NCI-H1417 (cell line): ENCODE measurements around the gene PRG2.

ENCODE experiments used
- DNase-seq, 3 experiments: peaks; one replicate each; lab custom pipeline; 2025; lab: John Stamatoyannopoulos, UW

PRG2 gene

GRCh38 chr11:57396744-57397143 is 6.3 kb upstream of the PRG2 start:
- DNase-seq = no peak

- DNase-seq = no peak
These were observed 5.6 kb upstream of the PRG2 start for GRCh38 chr11:57395905-57396623.

- DNase-seq = no peak
These were observed 3.9 kb upstream of the PRG2 start for GRCh38 chr11:57394203-57394965.

GRCh38 chr11:57392763-57393105 is 2.3 kb upstream of the PRG2 start:
- no peak for DNase-seq

GRCh38 chr11:57392066-57392762 is 1.8 kb upstream of the PRG2 start:
- DNase-seq = no peak

GRCh38 chr11:57391539-57391938 is 1.1 kb upstream of the PRG2 start:
- no peak for DNase-seq

GRCh38 chr11:57391111-57391510 is 661 bp upstream of the PRG2 start:
- no peak for DNase-seq

GRCh38 chr11:57387289-57388030 is 3.0 kb downstream of the PRG2 start:
- no peak for DNase-seq

GRCh38 chr11:57386178-57386940 is 4.1 kb downstream of the PRG2 start:
- no peak for DNase-seq

GRCh38 chr11:57380975-57381374 is 9.5 kb downstream of the PRG2 start, which contains the start of gene PRG3:
PRG3 (minus strand) TSS chr11:57381150; CDS start chr11:57380708, 442 bp downstream.
- no peak for DNase-seq

- no peak for DNase-seq
These were observed 10.7 kb downstream of the PRG2 start for GRCh38 chr11:57379732-57380131.

GRCh38 chr11:57378186-57378585 is 12.3 kb downstream of the PRG2 start:
- DNase-seq = no peak

GRCh38 chr11:57377107-57377506 is 13.3 kb downstream of the PRG2 start:
- DNase-seq = no peak

- DNase-seq = no peak
These were observed 14.1 kb downstream of the PRG2 start for GRCh38 chr11:57376095-57377090.

- no peak for DNase-seq
These were observed 15.0 kb downstream of the PRG2 start for GRCh38 chr11:57375490-57375889.

- no peak for DNase-seq
These were observed 15.5 kb downstream of the PRG2 start for GRCh38 chr11:57374966-57375365.

- no peak for DNase-seq
These were observed 17.3 kb downstream of the PRG2 start for GRCh38 chr11:57373146-57373545.

- DNase-seq = no peak
These were observed 19.5 kb downstream of the PRG2 start for GRCh38 chr11:57370941-57371340.

GRCh38 chr11:57370251-57370650 is 20.2 kb downstream of the PRG2 start:
- no peak for DNase-seq

- no peak for DNase-seq
These were observed 21.6 kb downstream of the PRG2 start for GRCh38 chr11:57368845-57369232.
